Neural cell (in vitro differentiated cells): Measurements from ENCODE around the gene TDG.

ENCODE experiments used
- CTCF ChIP-seq: fragments of 450-650 bp; IDR thresholded peaks from 2 replicates; pipeline ENCODE4 v1.5.1; 2014; ENCODE audit warnings: antibody characterized with exemption, mild to moderate bottlenecking, moderate library complexity; ENCODE audit not compliant: poor library complexity, severe bottlenecking
- EP300 ChIP-seq: fragments of 450-650 bp; conservative IDR thresholded peaks from 2 replicates; pipeline ENCODE4 v1.6.1; 2014; ENCODE audit warnings: antibody characterized with exemption, mild to moderate bottlenecking, moderate library complexity; ENCODE audit not compliant: poor library complexity, severe bottlenecking
- EZH2 ChIP-seq: fragments of 200-600, 300-800 bp; shearing (Covaris generic), sonication (generic); IDR thresholded peaks from 2 replicates; pipeline ENCODE4 v1.6.1; 2014; ENCODE audit warnings: antibody characterized with exemption, low read length, borderline replicate concordance, mild to moderate bottlenecking; ENCODE audit not compliant: insufficient read depth, poor library complexity, severe bottlenecking
- POLR2AphosphoS5 ChIP-seq: IDR thresholded peaks from 2 replicates; pipeline ENCODE4 v1.6.1; 2012
- SMC3 ChIP-seq: fragments of 450-650 bp; conservative IDR thresholded peaks from 2 replicates; pipeline ENCODE4 v1.6.1; 2014; ENCODE audit warnings: antibody characterized with exemption, mild to moderate bottlenecking, moderate library complexity; ENCODE audit not compliant: poor library complexity

- no peak for TF ChIP-seq SMC3
- no peak for TF ChIP-seq CTCF
- no peak for TF ChIP-seq EZH2
- TF ChIP-seq EP300, result no peak
- TF ChIP-seq POLR2AphosphoS5, result no peak
These were observed 35.2 kb downstream of the TDG start for GRCh38 chr12:104000807-104001434.
